NAMALWA (cell line): ENCODE measurements around the gene DUSP16.
"Not testable (repeated sequence)": the region's sequence is repeated elsewhere in the genome, so short reads cannot be mapped to it uniquely, and the experiment has no call there.

Experiments
- DNase-seq: peaks from one replicate; pipeline ENCODE4 v3.0.0-alpha.2; 2015; ENCODE audit warnings: low spot score

Gene DUSP16, protein sequence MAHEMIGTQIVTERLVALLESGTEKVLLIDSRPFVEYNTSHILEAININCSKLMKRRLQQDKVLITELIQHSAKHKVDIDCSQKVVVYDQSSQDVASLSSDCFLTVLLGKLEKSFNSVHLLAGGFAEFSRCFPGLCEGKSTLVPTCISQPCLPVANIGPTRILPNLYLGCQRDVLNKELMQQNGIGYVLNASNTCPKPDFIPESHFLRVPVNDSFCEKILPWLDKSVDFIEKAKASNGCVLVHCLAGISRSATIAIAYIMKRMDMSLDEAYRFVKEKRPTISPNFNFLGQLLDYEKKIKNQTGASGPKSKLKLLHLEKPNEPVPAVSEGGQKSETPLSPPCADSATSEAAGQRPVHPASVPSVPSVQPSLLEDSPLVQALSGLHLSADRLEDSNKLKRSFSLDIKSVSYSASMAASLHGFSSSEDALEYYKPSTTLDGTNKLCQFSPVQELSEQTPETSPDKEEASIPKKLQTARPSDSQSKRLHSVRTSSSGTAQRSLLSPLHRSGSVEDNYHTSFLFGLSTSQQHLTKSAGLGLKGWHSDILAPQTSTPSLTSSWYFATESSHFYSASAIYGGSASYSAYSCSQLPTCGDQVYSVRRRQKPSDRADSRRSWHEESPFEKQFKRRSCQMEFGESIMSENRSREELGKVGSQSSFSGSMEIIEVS

GRCh38 chr12:12562585-12563261 is at the start of gene DUSP16:
Gene DUSP16 (minus strand): TSS chr12:12562863. CDS start chr12:12521098, 41,765 bp downstream.
- DNase-seq = peak; percentile 95

DNA sequence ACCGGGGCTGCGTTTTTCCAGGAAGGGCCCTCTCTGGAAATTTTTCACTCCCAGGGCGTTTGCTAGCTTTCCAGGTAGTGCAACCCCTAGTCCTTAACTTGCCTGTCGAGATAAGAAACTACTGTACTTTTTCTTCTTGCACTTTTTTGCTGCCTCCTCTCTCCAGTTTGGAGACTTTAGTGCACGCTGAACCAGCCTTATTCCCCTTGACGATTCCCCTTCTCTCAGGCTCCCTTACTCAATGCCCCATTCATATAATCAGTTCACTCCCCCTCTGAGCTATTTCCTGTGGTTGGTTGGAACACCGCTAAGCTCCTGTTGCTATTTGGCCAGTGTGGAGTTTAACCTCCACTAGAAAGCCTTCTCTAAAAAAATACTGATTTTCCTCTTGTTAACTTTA is 49.7 kb upstream of the DUSP16 start:
- peak; percentile 51 for DNase-seq

- DNase-seq = peak; percentile 87
Observed at GRCh38 chr12:12611512-12612306, 49.0 kb upstream of the DUSP16 start, which contains the start of gene CREBL2. Gene CREBL2 (plus strand): TSS chr12:12611876. CDS start chr12:12612173, 297 bp downstream.

DNA sequence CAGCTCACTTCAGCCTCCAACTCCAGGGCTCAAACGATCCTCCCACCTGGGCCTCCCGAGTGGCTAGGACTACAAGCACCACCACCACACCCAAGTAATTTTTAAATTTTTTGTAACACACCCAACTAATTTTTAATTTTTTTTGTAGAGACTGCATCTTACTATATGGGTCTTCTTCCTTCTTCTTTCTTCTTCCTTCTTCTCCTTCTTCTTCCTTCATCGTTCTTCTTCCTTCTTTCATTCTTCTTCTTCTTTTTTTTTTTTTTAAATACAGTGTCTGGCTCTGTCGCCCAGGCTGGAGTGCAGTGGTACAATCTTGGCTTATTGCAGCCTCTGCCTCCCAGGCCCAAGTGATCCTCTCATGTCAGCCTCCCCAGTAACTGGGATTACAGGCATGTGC is 48.0 kb upstream of the DUSP16 start:
- DNase-seq = no peak

DNA sequence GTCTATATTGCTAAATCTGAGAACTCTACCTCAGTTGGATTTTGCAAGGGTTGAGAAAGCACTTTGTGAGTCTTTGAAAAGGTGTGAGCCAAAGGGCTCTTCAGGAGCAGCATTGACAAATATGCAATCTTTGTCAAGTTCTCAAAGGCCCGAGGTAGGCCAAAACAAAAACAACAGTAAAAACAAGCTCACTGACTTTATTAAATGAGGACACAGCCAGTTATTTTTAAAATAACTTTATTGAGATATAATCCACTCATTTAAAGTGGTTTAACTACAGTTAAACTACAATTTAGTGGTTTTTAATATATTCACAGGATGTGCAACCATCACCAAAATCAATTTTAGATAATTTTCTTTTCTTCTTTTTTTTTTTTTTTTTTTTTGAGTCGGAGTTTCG is 47.0 kb upstream of the DUSP16 start:
- DNase-seq = no peak

- peak; percentile 34 for DNase-seq
Observed at GRCh38 chr12:12608557-12608957, 45.9 kb upstream of the DUSP16 start.

GRCh38 chr12:12606781-12607589 is 44.3 kb upstream of the DUSP16 start:
- DNase-seq = no peak

GRCh38 chr12:12604740-12605139 is 42.1 kb upstream of the DUSP16 start:
- DNase-seq = no peak

DNA sequence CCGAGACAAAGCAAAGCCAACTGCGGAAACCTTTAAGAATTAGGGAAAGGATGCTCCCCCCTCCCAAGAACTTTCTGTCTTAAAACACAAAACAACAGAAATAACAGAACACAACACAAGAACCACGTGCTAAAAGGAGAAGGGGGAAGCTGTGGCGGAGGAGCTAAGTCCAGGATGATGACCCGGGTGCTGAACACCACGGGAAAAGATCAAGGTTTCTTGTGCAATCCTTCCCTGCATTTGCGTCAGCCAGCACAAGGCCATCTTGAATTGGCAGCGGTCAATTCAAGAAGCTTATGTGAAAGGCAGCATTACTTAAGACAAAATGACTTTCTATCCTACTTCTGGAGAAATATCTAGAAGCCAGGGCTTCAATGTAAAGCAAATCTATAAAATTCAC is 38.0 kb upstream of the DUSP16 start:
- no peak for DNase-seq

DNA sequence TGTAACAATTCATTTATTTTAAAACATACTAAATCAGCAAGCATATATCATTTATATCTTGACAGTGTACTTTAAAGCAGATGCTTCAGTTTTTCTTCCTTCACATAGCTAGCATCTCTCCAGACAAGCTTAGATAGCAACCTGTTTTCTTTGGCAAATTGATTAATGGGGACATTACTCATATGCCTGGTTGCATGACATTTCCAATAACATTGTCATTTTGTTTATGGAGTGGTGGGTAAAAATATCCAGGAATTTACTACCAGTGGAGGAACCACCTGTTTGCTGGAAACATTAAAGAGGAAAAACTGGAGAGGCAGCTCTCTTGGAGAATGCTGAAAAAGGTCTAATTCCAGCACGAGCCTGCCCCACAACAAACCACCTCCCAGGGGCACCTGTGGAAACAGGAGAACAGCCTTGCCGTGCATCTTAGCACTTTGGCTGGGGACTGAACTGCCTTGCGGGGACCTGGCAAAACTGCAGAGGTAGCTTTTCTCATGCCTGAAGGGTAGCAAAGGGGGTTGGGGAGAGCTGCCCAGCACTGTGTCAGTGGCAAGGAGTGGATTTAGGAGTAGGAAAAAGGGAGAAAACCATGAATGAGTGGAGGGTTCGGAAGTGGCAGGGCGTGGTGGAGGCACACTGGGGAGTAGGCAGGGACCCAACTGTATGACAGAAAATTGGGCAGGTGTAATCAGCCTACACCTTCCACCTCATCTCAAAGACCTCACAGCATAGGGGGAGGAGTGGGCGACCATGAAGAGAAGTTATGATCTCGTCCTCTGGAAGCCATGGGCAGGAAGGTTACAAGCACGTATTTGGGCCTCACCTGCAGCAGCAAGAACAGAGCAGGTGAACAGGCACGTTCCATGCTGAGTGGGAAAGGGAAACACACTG is 37.3 kb upstream of the DUSP16 start:
- no peak for DNase-seq

GRCh38 chr12:12598864-12599263 is 36.2 kb upstream of the DUSP16 start:
- no peak for DNase-seq

DNA sequence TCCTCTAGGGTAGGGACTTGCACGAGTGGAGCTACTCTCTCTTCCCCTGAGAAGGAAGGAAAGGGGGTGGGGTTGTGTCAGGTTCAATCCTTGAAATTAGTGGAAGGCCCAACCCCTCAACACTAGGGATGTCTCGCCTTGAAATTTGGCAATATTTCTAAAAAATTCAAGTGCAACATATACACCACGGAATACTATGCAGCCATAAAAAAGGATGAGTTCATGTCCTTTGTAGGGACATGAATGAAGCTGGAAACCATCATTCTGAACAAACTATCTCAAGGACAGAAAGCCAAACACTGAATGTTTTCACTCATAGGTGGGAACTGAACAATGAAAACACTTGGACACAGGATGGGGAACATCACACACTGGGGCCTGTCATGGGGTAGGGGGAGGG is 33.9 kb upstream of the DUSP16 start:
- not testable (repeated sequence) for DNase-seq

DNA sequence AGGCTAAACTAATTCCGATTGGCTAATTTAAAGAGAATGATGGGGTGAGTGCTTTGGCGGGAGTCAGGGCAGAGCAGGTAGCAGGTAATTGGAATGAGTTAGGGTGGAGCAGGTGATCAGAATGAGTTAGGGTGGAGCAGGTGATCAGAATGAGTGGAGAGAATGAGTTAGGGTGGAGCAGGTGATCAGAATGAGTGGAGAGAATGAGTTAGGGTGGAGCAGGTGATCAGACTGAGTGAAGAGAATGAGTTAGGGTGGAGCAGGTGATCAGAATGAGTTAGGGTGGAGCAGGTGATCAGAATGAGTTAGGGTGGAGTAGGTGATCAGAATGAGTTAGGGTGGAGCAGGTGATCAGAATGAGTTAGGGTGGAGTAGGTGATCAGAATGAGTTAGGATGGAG is 33.3 kb upstream of the DUSP16 start:
- DNase-seq = not testable (repeated sequence)

DNA sequence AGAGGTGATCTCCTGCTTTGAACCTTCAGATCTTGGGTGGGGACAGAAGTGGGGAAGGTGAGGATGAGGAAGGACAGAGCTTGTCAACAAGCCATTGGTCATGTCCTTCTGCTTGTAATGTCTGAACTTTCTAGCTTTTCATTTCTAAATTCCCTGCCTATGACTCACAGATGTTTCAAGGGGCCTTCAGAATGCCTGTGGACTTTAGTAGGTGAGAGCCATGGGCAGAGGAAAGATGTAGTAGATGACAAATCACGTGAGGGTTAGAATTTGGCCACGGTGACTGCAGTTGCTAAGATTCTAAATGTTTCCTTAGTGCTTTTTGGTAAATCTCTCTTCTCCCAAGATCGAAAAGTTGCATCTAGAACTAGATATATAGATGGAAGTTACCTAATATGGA is 30.3 kb upstream of the DUSP16 start:
- DNase-seq = no peak

DNA sequence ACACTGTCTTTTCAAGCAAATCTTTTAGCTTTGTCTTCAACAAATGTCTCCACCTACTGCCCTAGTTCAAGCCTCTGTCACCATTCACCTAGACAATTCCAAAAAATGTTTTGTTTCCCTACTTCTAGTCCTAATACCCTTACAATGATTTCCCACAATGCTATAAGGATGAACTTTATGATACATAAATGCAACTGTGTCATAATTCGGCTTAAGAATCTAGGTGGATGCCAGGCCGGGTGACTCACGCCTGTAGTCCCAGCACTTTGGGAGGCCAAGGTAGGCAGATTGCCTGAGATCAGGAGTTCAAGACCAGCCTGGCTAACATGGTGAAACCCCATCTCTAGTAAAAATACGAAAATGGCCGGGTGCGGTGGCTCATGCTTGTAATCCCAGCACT is 28.3 kb upstream of the DUSP16 start:
- DNase-seq = no peak

DNA sequence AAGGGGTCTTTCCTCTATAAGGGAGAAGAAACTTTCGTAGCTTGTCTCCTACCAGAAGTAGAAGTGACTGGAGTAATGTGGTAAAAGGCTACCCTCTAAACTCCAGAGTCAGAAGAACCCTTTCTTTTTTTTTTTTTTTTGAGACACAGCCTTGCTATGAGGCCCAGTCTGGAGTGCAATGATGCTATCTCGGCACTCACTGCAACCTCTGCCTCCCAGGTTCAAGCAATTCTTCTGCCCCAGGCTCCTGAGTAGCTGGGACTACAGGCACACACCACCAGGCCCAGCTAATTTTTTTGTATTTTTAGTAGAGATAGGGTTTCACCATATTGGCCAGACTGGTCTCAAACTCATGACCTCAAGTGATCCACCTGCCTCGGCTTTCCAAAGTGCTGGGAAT is 25.8 kb upstream of the DUSP16 start:
- DNase-seq = not testable (repeated sequence)

- no peak for DNase-seq
Observed at GRCh38 chr12:12587878-12588277, 25.2 kb upstream of the DUSP16 start.

GRCh38 chr12:12586879-12587675 is 24.4 kb upstream of the DUSP16 start:
- DNase-seq = no peak
